ENCODE results near the gene MISFA.
A peak's percentile ranks its signal among the peaks of the same experiment; 100 is the strongest.

DNA sequence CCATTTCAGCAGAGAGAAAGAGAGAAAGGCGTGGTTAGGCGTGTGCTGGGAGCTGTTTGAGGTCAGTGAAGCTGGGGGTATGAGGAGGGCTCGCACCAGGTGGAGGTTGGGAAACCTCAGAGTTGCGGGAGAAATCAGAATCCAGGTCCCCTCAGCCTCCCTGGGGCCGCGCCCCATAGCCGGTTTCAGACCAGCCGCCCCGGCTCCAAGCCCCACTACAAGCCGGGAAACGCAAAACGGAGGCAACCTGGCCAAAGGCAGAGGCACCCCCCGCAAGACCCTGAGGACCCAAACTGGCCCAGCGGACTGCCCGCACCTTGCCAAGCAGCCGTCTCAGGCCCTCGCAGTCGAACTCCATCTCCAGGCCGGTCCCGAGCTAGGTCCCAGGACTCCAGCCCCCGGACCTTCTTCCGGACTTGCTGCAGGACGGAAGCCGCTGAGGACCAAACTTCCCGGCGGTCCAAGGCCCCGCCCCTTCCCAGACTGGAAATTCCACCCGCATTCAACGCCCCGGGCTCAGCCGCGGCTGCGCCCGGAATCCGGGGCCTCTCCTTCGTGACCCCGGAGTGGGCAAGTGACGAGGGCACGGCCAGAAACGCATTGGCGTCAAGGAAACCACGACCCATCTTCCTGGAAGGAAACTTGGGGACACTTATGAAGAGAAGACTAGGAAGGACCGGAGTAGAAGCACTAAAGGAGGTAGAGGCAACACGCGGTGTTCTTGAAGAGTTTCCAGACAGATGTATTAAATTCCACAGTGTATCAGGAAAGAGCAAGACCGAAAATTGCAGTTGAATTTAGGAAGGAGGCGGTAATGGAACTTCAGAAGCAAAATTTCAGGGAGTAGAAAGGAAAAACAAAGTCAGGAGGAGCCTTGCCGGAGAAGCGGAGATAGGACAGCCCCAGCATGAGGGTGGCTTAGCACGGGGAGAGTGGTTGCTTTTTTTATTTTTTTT lies 11.0 kb upstream of the MISFA start, which contains the start of gene UEVLD:
- TF ChIP-seq, protein P1, sequence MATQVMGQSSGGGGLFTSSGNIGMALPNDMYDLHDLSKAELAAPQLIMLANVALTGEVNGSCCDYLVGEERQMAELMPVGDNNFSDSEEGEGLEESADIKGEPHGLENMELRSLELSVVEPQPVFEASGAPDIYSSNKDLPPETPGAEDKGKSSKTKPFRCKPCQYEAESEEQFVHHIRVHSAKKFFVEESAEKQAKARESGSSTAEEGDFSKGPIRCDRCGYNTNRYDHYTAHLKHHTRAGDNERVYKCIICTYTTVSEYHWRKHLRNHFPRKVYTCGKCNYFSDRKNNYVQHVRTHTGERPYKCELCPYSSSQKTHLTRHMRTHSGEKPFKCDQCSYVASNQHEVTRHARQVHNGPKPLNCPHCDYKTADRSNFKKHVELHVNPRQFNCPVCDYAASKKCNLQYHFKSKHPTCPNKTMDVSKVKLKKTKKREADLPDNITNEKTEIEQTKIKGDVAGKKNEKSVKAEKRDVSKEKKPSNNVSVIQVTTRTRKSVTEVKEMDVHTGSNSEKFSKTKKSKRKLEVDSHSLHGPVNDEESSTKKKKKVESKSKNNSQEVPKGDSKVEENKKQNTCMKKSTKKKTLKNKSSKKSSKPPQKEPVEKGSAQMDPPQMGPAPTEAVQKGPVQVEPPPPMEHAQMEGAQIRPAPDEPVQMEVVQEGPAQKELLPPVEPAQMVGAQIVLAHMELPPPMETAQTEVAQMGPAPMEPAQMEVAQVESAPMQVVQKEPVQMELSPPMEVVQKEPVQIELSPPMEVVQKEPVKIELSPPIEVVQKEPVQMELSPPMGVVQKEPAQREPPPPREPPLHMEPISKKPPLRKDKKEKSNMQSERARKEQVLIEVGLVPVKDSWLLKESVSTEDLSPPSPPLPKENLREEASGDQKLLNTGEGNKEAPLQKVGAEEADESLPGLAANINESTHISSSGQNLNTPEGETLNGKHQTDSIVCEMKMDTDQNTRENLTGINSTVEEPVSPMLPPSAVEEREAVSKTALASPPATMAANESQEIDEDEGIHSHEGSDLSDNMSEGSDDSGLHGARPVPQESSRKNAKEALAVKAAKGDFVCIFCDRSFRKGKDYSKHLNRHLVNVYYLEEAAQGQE (IDR thresholded peaks at IDR 0.05; ENCODE audit: insufficient read depth in 1 of 2, low read depth in 2 of 2, low read length in 2 of 2) = peak in 1 of 2 experiments; percentile 6; a peak in 1 of 4 replicates
- peak; percentile 92 for TF ChIP-seq POLR2AphosphoS5 (IDR thresholded peaks at IDR 0.05; ENCODE audit: low read depth, low read length)
- peak; percentile 66; the same call in 1 of the 2 replicates for TF ChIP-seq SIN3A (IDR thresholded peaks at IDR 0.05; ENCODE audit: borderline replicate concordance, insufficient read depth, low read length)
- peak; percentile 86 for TF ChIP-seq TAF1 (IDR thresholded peaks at IDR 0.05; ENCODE audit: borderline replicate concordance, insufficient read depth, low read length)
